GM12873 (cell line): ENCODE data around the gene STX1B.

Experiments used
- TF ChIP-seq, protein P1 (sequence below): IDR thresholded peaks from 2 replicates; pipeline ENCODE4 v1.5.1; 2012; ENCODE audit warnings: low read depth, mild to moderate bottlenecking, moderate library complexity, low read length, control low read depth; ENCODE audit not compliant: insufficient read depth; ENCODE audit errors: missing control alignments

Gene STX1B

DNA sequence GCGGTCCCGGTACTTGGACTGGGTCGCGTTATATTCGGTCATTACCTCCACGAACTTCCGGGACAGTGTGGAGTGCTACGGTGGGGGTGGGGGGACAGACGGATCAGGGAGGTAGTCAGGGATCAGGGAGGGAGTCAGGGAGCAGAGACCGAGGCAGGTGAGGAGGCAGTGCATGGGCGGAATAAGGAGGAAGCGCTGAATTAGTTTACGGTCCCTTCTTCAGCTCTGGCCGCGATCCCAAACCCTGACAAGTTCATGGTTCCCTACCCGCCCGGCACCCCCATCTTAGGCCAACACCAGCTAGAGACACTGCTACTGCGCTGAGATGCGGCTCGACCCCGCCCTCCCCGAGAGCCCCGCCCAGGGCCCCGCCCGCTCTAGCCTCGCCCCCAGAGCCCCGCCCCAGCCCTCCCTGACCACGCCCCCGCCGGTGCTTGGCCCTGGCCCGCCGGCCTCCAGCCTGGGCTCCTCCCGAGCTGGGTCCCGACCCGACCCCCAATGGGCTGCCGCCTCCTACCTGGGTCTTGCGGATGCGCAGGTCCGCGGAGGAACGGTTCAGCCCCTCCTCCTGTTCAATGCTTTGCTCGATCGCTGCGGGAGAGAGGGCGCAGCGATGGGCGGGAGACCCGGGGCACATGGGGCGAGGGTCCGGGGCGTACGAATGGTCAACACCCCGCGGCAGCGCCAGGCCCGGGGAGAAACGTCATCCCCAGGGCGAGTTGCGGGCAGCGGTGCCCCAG is 13.3 kb downstream of the STX1B start:
- TF ChIP-seq, protein P1, sequence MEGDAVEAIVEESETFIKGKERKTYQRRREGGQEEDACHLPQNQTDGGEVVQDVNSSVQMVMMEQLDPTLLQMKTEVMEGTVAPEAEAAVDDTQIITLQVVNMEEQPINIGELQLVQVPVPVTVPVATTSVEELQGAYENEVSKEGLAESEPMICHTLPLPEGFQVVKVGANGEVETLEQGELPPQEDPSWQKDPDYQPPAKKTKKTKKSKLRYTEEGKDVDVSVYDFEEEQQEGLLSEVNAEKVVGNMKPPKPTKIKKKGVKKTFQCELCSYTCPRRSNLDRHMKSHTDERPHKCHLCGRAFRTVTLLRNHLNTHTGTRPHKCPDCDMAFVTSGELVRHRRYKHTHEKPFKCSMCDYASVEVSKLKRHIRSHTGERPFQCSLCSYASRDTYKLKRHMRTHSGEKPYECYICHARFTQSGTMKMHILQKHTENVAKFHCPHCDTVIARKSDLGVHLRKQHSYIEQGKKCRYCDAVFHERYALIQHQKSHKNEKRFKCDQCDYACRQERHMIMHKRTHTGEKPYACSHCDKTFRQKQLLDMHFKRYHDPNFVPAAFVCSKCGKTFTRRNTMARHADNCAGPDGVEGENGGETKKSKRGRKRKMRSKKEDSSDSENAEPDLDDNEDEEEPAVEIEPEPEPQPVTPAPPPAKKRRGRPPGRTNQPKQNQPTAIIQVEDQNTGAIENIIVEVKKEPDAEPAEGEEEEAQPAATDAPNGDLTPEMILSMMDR: no peak

DNA sequence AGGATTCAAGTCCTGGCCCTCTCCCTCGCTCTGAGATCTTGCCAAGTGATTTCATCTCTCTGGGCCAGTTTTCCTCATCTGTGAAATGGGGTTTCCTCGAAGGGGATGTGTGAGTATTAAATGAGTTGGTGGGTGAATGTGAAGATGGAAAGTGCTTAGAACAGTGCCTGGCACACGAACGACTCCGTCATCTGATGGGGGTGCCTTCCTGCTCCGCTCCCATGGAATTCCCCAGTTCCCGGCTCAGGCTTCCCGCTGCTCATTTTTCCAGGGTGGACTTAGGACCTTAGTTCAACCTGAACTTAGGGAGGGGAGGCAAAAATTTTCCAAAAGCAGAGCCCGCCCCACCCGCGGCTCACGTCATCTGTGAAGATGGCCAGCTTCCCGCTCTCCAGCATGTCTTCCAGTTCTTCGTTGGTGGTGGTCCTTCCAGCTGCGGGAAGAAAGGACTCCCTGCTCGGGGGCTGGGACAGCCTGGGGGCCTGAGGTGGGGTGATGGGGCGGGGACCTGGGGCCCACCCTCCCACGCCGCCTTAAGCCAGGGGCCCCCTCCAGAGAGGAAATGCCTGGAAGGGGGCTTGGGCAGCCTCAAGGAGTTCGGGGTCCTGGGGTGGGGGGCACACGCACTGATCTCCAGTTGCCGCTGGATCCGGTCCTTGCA is 14.0 kb downstream of the STX1B start:
- TF ChIP-seq, protein P1: no peak

DNA sequence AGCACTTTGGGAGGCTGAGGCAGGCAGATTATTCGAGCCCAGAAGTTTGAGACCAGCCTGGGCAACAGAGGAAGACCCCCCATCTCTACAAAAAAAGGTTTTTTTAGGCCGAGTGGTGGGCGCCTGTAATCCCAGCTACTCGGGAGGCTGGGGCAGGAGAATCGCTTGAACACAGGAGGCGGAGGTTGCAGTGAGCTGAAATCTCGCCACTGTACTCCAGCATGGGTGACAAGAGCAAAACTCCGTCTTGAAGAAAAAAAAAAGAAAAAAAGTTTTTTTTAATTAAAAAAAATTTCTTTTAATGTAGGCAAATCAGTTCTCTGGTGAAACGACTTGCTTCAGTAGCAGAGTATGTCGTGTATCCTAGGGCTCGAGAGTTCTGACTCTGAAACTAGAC is 14.5 kb downstream of the STX1B start:
- TF ChIP-seq, protein P1: no peak

DNA sequence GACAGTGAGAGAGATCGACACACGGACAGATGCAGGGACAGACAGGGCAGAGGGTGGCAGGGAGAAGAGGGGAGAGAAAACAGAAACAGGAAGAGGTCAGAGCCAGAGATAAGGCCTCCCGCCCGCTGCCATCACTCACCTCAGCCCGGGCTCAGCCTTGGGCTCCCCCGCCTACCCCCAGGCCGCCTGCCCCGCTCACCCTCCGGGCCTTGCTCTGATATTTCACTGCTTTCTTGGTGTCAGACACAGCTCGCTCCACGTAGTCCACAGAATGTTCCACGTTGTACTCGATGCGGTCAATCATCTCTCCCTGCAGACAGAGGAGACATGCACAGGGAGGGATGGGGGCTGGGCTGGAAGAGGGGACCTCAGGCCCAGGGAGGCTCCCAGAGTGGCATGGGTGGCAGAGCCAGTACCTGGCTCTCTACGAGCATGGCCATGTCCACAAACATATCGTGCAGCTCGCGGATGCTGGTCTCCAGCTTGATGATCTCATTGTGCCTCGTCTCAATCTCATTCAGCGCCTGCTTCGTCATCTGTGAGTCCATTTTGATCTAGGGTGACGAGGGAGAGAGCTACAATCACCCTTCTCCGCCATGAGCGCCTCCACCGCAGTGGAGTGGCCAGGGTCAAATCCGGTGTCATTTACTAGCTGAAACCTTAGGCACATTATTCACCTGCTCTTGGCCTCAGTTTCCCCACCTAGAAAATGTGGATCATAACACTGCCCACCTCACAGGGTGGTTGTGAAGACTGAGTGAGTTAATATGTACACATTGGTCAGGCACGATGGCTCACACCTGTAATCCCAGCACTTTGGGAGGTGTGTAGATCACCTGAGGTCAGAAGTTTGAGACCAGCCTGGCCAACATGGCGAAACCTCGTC is 17.3 kb downstream of the STX1B start:
- TF ChIP-seq, protein P1: no peak

DNA sequence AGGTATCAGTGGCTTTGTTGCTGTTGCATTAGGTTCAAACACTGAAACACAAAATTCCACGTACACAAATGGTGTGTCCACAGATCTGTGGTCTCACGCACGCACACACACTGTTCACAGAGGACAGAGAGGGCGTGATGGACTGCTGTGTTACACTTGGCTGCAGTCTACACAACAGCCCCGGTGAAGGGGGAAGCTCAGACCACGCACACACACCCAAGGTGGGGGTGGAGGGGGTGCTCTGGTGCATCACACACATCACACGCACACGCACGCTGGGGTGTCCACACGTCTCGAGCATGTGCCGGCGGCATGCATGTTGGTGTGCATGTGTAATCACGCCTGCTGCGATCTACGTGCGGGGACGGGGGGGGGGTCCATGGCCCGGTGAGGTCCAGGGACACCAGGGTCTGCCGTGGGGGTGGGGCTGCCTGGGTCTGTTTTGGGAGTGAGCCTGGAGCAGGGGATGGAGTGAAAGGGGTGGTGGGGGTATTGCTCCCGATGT is 18.1 kb downstream of the STX1B start:
- TF ChIP-seq, protein P1: no peak

DNA sequence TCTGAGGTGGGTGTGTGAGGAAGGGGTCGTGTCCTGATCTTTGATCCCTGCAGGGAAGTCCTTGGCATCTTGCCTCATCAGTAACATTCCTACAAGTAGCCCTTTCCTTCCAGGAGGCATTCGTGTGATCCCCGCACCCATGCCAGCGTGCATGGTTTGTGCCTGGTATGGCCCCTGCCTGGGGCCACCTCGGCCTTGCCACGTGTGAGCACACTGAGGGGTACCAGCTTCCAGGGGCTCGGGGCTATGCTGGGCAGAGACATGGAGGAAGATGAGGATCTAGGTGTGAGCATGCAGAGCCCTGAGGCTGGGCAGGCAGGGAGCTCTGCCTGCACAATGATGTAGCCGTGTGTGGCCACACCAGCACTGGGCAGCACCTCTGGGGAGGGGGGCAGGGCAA is 19.4 kb downstream of the STX1B start:
- TF ChIP-seq, protein P1: no peak

DNA sequence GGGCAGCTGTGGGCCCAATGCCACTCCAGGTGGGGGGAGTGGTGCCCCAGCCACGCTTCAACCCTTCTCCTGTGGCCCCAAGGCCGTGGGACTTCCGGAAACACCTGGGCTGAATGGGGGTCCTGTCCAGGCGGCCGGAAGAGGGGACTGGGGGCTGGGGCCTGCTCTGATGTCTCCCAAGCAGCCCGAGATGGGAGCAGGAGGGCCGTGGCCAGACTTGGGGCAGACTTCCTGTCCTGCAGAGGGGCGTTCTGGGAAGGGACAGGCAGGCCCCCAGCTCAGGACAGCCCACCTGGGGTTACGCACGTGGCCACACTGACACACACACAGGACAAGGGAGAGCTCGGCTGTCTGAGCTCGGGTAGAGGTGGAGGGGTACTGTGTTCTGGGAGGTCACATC is 20.3 kb downstream of the STX1B start:
- TF ChIP-seq, protein P1: no peak
